Measurements from ENCODE around the gene EHMT2. TPM values are rescaled to one million over a fixed set of nuclear protein-coding genes. Genes with fewer than 3 reads are reported as not detected.

EHMT2 gene
- total and polyA plus RNA-seq, 2 donors (not counting 3 experiments of a cell fraction or from before 2014, with no cell fraction given), result 53.3 to 54.3 TPM

DNA sequence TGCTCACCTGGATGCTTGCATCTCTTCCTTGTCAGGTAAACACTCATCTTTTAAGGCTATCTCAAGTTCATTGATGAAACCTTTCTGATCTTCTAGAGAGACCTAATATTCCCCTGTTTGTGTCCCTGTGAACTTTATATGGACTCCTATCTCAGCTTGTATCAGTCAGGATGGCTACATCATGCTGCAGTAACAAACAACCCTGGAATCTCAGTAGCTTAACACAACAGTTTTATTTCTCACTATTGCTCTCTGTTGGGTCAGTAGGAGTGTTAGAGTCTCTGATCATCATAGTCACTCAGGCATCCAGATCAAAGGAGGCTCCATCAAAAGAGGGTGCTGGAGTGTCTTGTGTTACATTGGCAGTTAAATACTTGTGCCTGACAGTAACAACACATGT is 17.9 kb upstream of the EHMT2 start:
- H3K27ac ChIP-seq (ENCODE audit: insufficient read depth, low read depth, low read length), result no peak overlapping the region
- TF ChIP-seq, protein P1, sequence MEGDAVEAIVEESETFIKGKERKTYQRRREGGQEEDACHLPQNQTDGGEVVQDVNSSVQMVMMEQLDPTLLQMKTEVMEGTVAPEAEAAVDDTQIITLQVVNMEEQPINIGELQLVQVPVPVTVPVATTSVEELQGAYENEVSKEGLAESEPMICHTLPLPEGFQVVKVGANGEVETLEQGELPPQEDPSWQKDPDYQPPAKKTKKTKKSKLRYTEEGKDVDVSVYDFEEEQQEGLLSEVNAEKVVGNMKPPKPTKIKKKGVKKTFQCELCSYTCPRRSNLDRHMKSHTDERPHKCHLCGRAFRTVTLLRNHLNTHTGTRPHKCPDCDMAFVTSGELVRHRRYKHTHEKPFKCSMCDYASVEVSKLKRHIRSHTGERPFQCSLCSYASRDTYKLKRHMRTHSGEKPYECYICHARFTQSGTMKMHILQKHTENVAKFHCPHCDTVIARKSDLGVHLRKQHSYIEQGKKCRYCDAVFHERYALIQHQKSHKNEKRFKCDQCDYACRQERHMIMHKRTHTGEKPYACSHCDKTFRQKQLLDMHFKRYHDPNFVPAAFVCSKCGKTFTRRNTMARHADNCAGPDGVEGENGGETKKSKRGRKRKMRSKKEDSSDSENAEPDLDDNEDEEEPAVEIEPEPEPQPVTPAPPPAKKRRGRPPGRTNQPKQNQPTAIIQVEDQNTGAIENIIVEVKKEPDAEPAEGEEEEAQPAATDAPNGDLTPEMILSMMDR (IDR thresholded peaks at IDR 0.05; ENCODE audit: extremely low read depth in 1 of 2, insufficient read depth in 1 of 2, low read depth in 1 of 2, low read length in 2 of 2), result no peak
- no peak for TF ChIP-seq POLR2A (IDR thresholded peaks at IDR 0.05; ENCODE audit: low read depth, low read length)
- no peak for TF ChIP-seq JUN (IDR thresholded peaks at IDR 0.05; ENCODE audit: borderline replicate concordance, insufficient read depth, insufficient read length, low read depth)
- TF ChIP-seq, protein P2, sequence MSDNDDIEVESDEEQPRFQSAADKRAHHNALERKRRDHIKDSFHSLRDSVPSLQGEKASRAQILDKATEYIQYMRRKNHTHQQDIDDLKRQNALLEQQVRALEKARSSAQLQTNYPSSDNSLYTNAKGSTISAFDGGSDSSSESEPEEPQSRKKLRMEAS (IDR thresholded peaks at IDR 0.05; ENCODE audit: insufficient read depth, insufficient read length), result no peak
- no peak for TF ChIP-seq FOS (IDR thresholded peaks at IDR 0.05; ENCODE audit: borderline replicate concordance, insufficient read depth, low read length)
- TF ChIP-seq EZH2 (IDR thresholded peaks at IDR 0.05; ENCODE audit: borderline replicate concordance, low read depth, low read length, severe bottlenecking), result no peak
- TF ChIP-seq POLR2AphosphoS5 (IDR thresholded peaks at IDR 0.05; ENCODE audit: insufficient read depth, low read depth, low read length), result no peak
- no peak for TF ChIP-seq GATA2 (IDR thresholded peaks at IDR 0.05; ENCODE audit: insufficient read depth, insufficient read length, low read depth, low read length)
- no peak for TF ChIP-seq MYC (IDR thresholded peaks at IDR 0.05; ENCODE audit: low read depth, low read length)
- H3K79me2 ChIP-seq (ENCODE audit: control insufficient read depth, insufficient read depth, low read length), result no peaks in the 10 kb centered on the region
- H3K4me1 ChIP-seq (ENCODE audit: control insufficient read depth, extremely low read depth, insufficient read depth, low read length), result peaks cover 3% of the 10 kb centered on the region
- dilution Hi-C loops (cut with MboI; ENCODE audit: extremely low pct_ligation_motif_present, low sequenced_read_pairs) (no loop called here), intact Hi-C loops (cut with micrococcal nuclease) (no loop called here)
- DNase-seq (ENCODE audit: low read depth, low spot score) (no peak), FAIRE-seq (no peak)
- no peaks in the 10 kb centered on the region for H3K27me3 ChIP-seq (ENCODE audit: control insufficient read depth in 2 of 2, insufficient read depth in 2 of 2, low read length in 2 of 2)
- H3K9ac ChIP-seq (replicated peaks; ENCODE audit: extremely low read depth, insufficient read depth, low read length), result no peak overlapping the region
- no peak overlapping the region for H3K4me2 ChIP-seq (ENCODE audit: insufficient read depth, low read length)
- no peak overlapping the region for H3K4me3 ChIP-seq (replicated peaks in 1 of 3; ENCODE audit: insufficient read depth in 1 of 3, low read depth in 1 of 3, low read length in 3 of 3)
- POLR2A ChIA-PET, result no interaction called here
- no peaks in the 10 kb centered on the region for H3K36me3 ChIP-seq (ENCODE audit: control insufficient read depth in 2 of 2, extremely low read depth in 1 of 2, insufficient read depth in 2 of 2, low read length in 2 of 2)
- CTCF ChIA-PET, result no interaction called here
- H3K9me3 ChIP-seq (replicated peaks; ENCODE audit: control insufficient read depth, insufficient read depth, low read length), result no peaks in the 10 kb centered on the region
- H4K20me1 ChIP-seq (replicated peaks; ENCODE audit: control insufficient read depth, extremely low read depth, insufficient read depth, low read length), result no peaks in the 10 kb centered on the region
- no TSS peak for BruUV-seq (replicated peaks)
- H2AFZ ChIP-seq (ENCODE audit: low read depth, low read length), result no peak overlapping the region
- H3K9me1 ChIP-seq (replicated peaks; ENCODE audit: control insufficient read depth, extremely low read depth, insufficient read depth, low read length), result no peaks in the 10 kb centered on the region
